HL-60 (cell line): ENCODE results near the gene ZSWIM4.

ENCODE experiments used
- GABPA ChIP-seq: IDR thresholded peaks from 2 replicates; pipeline ENCODE4 v1.6.1; 2012; ENCODE audit warnings: low read depth
- TF ChIP-seq, protein P1 (sequence below): IDR thresholded peaks from one replicate; pipeline ENCODE4 v1.5.1; 2011; ENCODE audit warnings: low read length, control low read depth, inconsistent platforms; ENCODE audit not compliant: insufficient read depth
- TF ChIP-seq, protein P2 (sequence below): IDR thresholded peaks from 2 replicates; pipeline ENCODE4 v1.6.1; 2012; ENCODE audit warnings: low read depth; ENCODE audit not compliant: insufficient replicate concordance

DNA sequence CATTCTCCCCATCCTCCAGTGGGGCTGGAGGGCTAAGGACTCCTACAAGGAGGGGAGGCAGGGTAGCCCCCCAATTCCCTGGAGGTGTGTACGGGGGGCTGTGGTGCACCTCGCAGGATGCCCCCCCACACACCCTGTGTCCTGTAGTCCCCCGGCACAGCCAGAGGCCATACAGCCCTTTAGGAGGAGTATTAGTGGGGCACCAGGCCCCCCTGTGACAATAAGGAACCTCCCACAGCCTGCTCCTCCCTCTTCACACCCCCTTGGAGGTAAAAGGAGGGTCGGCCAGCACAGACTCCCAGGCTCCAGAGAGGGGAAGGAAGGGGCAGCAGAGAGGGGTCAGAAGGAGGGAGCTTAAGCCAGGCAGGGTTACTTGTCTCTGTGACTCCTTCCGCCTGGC lies 81.6 kb downstream of the ZSWIM4 start, which contains the start of gene NANOS3:
- TF ChIP-seq, protein P1, sequence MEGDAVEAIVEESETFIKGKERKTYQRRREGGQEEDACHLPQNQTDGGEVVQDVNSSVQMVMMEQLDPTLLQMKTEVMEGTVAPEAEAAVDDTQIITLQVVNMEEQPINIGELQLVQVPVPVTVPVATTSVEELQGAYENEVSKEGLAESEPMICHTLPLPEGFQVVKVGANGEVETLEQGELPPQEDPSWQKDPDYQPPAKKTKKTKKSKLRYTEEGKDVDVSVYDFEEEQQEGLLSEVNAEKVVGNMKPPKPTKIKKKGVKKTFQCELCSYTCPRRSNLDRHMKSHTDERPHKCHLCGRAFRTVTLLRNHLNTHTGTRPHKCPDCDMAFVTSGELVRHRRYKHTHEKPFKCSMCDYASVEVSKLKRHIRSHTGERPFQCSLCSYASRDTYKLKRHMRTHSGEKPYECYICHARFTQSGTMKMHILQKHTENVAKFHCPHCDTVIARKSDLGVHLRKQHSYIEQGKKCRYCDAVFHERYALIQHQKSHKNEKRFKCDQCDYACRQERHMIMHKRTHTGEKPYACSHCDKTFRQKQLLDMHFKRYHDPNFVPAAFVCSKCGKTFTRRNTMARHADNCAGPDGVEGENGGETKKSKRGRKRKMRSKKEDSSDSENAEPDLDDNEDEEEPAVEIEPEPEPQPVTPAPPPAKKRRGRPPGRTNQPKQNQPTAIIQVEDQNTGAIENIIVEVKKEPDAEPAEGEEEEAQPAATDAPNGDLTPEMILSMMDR, result no peak
- no peak for TF ChIP-seq GABPA
- TF ChIP-seq, protein P2, sequence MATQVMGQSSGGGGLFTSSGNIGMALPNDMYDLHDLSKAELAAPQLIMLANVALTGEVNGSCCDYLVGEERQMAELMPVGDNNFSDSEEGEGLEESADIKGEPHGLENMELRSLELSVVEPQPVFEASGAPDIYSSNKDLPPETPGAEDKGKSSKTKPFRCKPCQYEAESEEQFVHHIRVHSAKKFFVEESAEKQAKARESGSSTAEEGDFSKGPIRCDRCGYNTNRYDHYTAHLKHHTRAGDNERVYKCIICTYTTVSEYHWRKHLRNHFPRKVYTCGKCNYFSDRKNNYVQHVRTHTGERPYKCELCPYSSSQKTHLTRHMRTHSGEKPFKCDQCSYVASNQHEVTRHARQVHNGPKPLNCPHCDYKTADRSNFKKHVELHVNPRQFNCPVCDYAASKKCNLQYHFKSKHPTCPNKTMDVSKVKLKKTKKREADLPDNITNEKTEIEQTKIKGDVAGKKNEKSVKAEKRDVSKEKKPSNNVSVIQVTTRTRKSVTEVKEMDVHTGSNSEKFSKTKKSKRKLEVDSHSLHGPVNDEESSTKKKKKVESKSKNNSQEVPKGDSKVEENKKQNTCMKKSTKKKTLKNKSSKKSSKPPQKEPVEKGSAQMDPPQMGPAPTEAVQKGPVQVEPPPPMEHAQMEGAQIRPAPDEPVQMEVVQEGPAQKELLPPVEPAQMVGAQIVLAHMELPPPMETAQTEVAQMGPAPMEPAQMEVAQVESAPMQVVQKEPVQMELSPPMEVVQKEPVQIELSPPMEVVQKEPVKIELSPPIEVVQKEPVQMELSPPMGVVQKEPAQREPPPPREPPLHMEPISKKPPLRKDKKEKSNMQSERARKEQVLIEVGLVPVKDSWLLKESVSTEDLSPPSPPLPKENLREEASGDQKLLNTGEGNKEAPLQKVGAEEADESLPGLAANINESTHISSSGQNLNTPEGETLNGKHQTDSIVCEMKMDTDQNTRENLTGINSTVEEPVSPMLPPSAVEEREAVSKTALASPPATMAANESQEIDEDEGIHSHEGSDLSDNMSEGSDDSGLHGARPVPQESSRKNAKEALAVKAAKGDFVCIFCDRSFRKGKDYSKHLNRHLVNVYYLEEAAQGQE, result no peak
